Ovary (tissue), 9 donors: ENCODE measurements around the gene EXT2. TPM values are rescaled to one million over a fixed set of nuclear protein-coding genes. Genes with fewer than 3 reads are reported as not detected.

Experiments used
- DNase-seq, 5 donors: peaks; one replicate each; pipeline ENCODE4 v3.0.0-alpha.2; 2019 to 2020
- H3K27ac ChIP-seq, 2 donors: fragments of 200-600 bp; one replicate each; pipeline versions ENCODE4 v1.5.1 to v1.8.0; 2019 to 2022
- H3K27me3 ChIP-seq: fragments of 200-600 bp; one replicate; pipeline ENCODE4 v1.8.0; 2022
- H3K36me3 ChIP-seq: fragments of 200-600 bp; sonication (generic); one replicate; pipeline ENCODE4 v1.5.1; 2019
- H3K4me1 ChIP-seq: one replicate; pipeline ENCODE4 v1.8.1; 2013; ENCODE audit warnings: mild to moderate bottlenecking, moderate library complexity; ENCODE audit not compliant: insufficient read depth
- H3K4me3 ChIP-seq: fragments of 200-600 bp; sonication (generic); one replicate; pipeline ENCODE4 v1.5.1; 2017
- H3K9me3 ChIP-seq, 2 donors: fragments of 200-600 bp in 1 of 2; sonication (generic) in 1 of 2; one replicate each; pipeline versions ENCODE4 v1.5.1 to v1.8.1; 2013 to 2019; ENCODE audit warnings: mild to moderate bottlenecking in 1 of 2, moderate library complexity in 1 of 2
- EP300 ChIP-seq: sonication (generic); formaldehyde crosslinking; IDR thresholded peaks from one replicate; pipeline ENCODE4 v1.6.1; 2017; ENCODE audit warnings: antibody characterized with exemption
- POLR2A ChIP-seq: fragments of 450-650 bp; IDR thresholded peaks from one replicate; pipeline ENCODE4 v1.6.1; 2017; ENCODE audit warnings: antibody characterized with exemption, mild to moderate bottlenecking, moderate library complexity
- WGBS, 3 donors: extraction: QIAGEN DNeasy Blood & Tissue Kit in 1 of 3; methylation state at CpG; one replicate each; pipeline versions ENCODE4 v1.1.5 to v1.1.7; 2013 to 2017; 5-methylcytosine and 5-hydroxymethylcytosine counted together
- intact Hi-C, 4 donors: fragments of 100-400 bp; cut with DNase I; formaldehyde crosslinking; loops; one replicate each; pipeline versions ENCODE4 v1.11.0 to v1.15.1; 2022 to 2023
- polyA plus RNA-seq, 2 donors: library from polyadenylated mRNA; stranded (reverse); fragments of 200-250 nt in 1 of 2; fragments of 350-450 nt in 1 of 2; fragmentation: Illumina TruSeq in 1 of 2; extraction: RNeasy Lipid Tissue Mini Kit (QIAGEN cat#74804) in 1 of 2; gene quantifications; one replicate each; pipeline ENCODE4 v1.2.3, GENCODE V29; 2013 to 2014
- total RNA-seq, 7 donors: library from RNA; depleted of rRNA in 2 of 7; stranded (reverse); fragments of >200 nt in 2 of 7; fragmentation: NEBNext Ultra II Directional in 3 of 7; extraction: Animal tissue kit (Norgen Biotek cat#: 25700) in 3 of 7; gene quantifications; one replicate each; pipeline versions ENCODE4 v1.1.0 to v1.2.4, GENCODE V29; 2016 to 2023
- TF ChIP-seq, protein P1 (sequence below), 3 donors: fragments of 450-650 bp in 2 of 3; fragments of 200-600 bp in 1 of 3; IDR thresholded peaks; one replicate each; pipeline versions ENCODE4 v1.5.1 to v1.8.0; 2016 to 2022; ENCODE audit warnings: antibody characterized with exemption in 3 of 3, mild to moderate bottlenecking in 1 of 3
- donor health status: DM: no; HTN: no; CAD: no; lungs with moderate emphysema.
- donor health status: DM: no; HTN: no; CAD: no.
- donor health status: Bipolar disorder and iron deficiency.
- donor health status: DM: yes; HTN: yes; CAD: no.
- donor health status: DM: no; HTN: no; CAD: no.
- donor health status: DM: yes; HTN: yes; CAD: no.

The EXT2 gene
- total and polyA plus RNA-seq, 9 donors: 38.0 to 88.8 (median 47.1) TPM

DNA sequence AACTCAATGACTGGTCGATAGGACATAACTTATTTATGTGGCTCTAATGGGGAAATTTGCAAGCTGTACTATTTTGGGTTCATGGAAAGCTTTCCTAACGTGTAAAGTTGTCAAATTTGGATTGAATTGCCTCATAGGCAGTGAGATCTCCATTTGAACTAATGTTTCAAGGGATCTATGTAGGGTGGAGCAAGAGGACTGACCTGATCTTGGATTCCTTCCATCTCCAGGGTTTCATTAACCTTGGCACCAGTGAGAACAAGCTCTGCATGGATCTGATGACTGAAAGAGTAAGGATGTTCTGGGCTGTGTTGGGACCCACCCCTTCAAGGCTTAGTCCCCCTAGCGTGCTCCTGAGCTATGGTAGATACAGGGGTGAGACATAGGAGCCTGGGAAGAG, 45.6 kb upstream of the EXT2 start:
- no peaks in the 10 kb centered on the region for H3K4me1 ChIP-seq
- no peak overlapping the region for H3K4me3 ChIP-seq
- WGBS, 3 donors: 75 to 87% (median 78%) methylated on average over 3 of the region's 3 CpGs
- H3K9me3 ChIP-seq: no peaks in the 10 kb centered on the region
- no peak for DNase-seq
- H3K36me3 ChIP-seq: no peaks in the 10 kb centered on the region
- no peaks in the 10 kb centered on the region for H3K27me3 ChIP-seq
- intact Hi-C loops: no loop called here
- TF ChIP-seq EP300 (no peak), POLR2A (no peak)
- TF ChIP-seq, protein P1, sequence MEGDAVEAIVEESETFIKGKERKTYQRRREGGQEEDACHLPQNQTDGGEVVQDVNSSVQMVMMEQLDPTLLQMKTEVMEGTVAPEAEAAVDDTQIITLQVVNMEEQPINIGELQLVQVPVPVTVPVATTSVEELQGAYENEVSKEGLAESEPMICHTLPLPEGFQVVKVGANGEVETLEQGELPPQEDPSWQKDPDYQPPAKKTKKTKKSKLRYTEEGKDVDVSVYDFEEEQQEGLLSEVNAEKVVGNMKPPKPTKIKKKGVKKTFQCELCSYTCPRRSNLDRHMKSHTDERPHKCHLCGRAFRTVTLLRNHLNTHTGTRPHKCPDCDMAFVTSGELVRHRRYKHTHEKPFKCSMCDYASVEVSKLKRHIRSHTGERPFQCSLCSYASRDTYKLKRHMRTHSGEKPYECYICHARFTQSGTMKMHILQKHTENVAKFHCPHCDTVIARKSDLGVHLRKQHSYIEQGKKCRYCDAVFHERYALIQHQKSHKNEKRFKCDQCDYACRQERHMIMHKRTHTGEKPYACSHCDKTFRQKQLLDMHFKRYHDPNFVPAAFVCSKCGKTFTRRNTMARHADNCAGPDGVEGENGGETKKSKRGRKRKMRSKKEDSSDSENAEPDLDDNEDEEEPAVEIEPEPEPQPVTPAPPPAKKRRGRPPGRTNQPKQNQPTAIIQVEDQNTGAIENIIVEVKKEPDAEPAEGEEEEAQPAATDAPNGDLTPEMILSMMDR (IDR thresholded peaks at IDR 0.05): no peak
- H3K27ac ChIP-seq: no peak overlapping the region

DNA sequence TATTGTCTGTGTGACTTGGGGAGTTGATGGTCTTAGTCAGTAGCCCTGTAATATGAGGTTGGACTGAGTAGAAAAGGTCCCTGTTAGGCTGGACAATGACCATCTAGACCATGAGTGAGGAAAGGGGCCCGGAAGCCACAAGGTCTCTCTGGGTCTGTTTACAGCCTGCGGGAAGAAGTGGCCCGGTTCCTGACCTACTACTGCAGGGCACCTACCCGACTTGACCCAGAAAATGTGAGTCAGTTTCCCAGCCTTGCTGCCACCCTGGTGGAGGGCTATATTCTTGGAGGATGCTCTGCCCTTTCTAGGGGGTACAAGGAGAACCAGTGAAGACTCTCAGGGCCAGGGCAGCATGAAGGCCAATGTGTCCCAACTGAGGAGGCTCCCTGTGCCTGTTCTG, 44.3 kb upstream of the EXT2 start:
- no peak for TF ChIP-seq POLR2A
- TF ChIP-seq EP300: no peak
- TF ChIP-seq, protein P1 (IDR thresholded peaks at IDR 0.05): no peak
- intact Hi-C loops: no loop called here
- Histone ChIP-seq H3K36me3 (no peaks in the 10 kb centered on the region), H3K4me1 (no peaks in the 10 kb centered on the region), H3K9me3 (no peaks in the 10 kb centered on the region), H3K27ac (no peak overlapping the region), H3K27me3 (no peaks in the 10 kb centered on the region), H3K4me3 (no peak overlapping the region)
- WGBS, 3 donors: 86 to 92% (median 92%) methylated on average over 4 of the region's 4 CpGs
- DNase-seq: no peak

DNA sequence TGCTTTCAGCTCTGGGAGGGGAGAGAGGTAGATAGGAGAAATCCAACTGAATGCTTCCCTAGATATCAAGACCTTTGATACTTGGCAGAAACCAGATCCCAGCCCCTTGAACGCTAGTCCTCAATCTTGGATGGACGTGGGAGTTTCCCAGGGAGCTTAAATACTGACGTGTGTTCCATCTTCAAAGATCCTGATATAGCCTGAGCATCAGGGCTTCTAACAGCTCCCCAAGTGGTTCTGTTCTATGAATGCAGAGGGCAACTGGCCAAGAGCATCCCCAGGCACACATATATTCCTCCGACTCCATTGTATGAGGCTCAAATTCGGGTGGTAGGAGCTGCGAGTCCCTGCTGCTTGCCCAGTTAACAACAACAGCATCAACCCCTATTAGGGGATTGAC, 38.1 kb upstream of the EXT2 start:
- no peak overlapping the region for H3K4me3 ChIP-seq
- H3K27me3 ChIP-seq: no peaks in the 10 kb centered on the region
- intact Hi-C loops: no loop called here
- no peaks in the 10 kb centered on the region for H3K4me1 ChIP-seq
- DNase-seq: no peak
- H3K9me3 ChIP-seq: no peaks in the 10 kb centered on the region
- WGBS, 3 donors: 43 to 59% (median 49%) methylated on average over 6 of the region's 6 CpGs
- TF ChIP-seq EP300: no peak
- TF ChIP-seq, protein P1 (IDR thresholded peaks at IDR 0.05): no peak
- TF ChIP-seq POLR2A: no peak
- no peaks in the 10 kb centered on the region for H3K36me3 ChIP-seq
- no peak overlapping the region for H3K27ac ChIP-seq

DNA sequence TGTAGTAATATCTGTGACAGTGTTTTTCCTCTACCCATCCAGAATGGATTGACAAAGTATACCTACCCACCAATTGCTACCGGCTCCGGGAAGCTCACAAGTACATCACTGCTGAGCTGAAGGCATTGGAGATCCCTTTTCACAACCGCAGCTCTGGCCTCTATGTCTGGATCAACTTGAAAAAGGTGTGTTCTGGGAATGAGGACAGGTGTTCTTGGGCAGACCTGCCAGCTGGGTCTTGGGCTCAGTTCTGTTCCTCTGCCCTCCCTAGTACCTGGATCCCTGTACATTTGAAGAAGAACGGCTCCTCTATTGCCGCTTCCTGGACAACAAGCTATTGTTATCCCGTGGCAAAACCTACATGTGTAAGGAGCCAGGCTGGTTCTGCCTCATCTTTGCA, 37.2 kb upstream of the EXT2 start:
- DNase-seq: no peak

More for the DNA sequence above, 37.2 kb upstream of the EXT2 start:
- Histone ChIP-seq H3K4me3 (no peak overlapping the region), H3K27ac (no peak overlapping the region), H3K9me3 (no peaks in the 10 kb centered on the region), H3K36me3 (no peaks in the 10 kb centered on the region), H3K4me1 (no peaks in the 10 kb centered on the region), H3K27me3 (no peaks in the 10 kb centered on the region)
- intact Hi-C loops: no loop called here
- no peak for TF ChIP-seq POLR2A
- no peak for TF ChIP-seq EP300
- TF ChIP-seq, protein P1 (IDR thresholded peaks at IDR 0.05): no peak
- 86 to 91% (median 90%) methylated on average over 6 of the region's 6 CpGs for WGBS, 3 donors
